GM23248 (cell line): ENCODE measurements around the gene ELAPOR2. TPM values are rescaled to one million over a fixed set of nuclear protein-coding genes. Genes with fewer than 3 reads are reported as not detected.

Experiments
- DNase-seq: peaks from one replicate; pipeline ENCODE4 v3.0.0-alpha.2; 2015
- H2AFZ ChIP-seq: fragments of 200-600 bp; sonication (generic); 2 replicates; pipeline ENCODE4 v1.6.1; 2016; ENCODE audit warnings: antibody characterized with exemption
- H3F3A ChIP-seq: fragments of 200-600 bp; sonication (generic); 2 replicates; pipeline ENCODE4 v1.6.1; 2016; ENCODE audit warnings: mild to moderate bottlenecking, antibody characterized with exemption, mixed run types; ENCODE audit not compliant: insufficient read depth
- H3K27ac ChIP-seq: fragments of 200-600 bp; sonication (generic); 2 replicates; pipeline ENCODE4 v1.5.1; 2016; ENCODE audit warnings: mild to moderate bottlenecking
- H3K27me3 ChIP-seq: fragments of 200-600 bp; sonication (generic); replicated peaks from 2 replicates; pipeline ENCODE4 v1.6.1; 2016; ENCODE audit warnings: mild to moderate bottlenecking; ENCODE audit not compliant: insufficient read depth
- H3K36me3 ChIP-seq: fragments of 200-600 bp; sonication (generic); 2 replicates; pipeline ENCODE4 v1.6.1; 2016; ENCODE audit warnings: low read depth, mild to moderate bottlenecking
- H3K4me1 ChIP-seq: fragments of 200-600 bp; sonication (generic); 2 replicates; pipeline ENCODE4 v1.6.1; 2016; ENCODE audit warnings: mild to moderate bottlenecking; ENCODE audit not compliant: insufficient read depth
- H3K4me2 ChIP-seq: fragments of 200-600 bp; sonication (generic); one replicate; pipeline ENCODE4 v1.6.1; 2016; ENCODE audit warnings: mild to moderate bottlenecking; ENCODE audit not compliant: unreplicated experiment
- H3K4me3 ChIP-seq: fragments of 200-600 bp; sonication (generic); 2 replicates; pipeline ENCODE4 v1.5.1; 2016; ENCODE audit warnings: mild to moderate bottlenecking
- H3K79me2 ChIP-seq: fragments of 200-600 bp; sonication (generic); 2 replicates; pipeline ENCODE4 v1.6.1; 2016; ENCODE audit warnings: mild to moderate bottlenecking; ENCODE audit not compliant: insufficient read depth
- H3K9ac ChIP-seq: fragments of 200-600 bp; sonication (generic); 2 replicates; pipeline ENCODE4 v1.6.1; 2016; ENCODE audit warnings: mild to moderate bottlenecking
- H3K9me2 ChIP-seq: fragments of 200-600 bp; sonication (generic); 2 replicates; pipeline ENCODE4 v1.6.1; 2016; ENCODE audit warnings: mixed run types, mild to moderate bottlenecking, moderate library complexity; ENCODE audit not compliant: insufficient read depth
- H3K9me3 ChIP-seq: fragments of 200-600 bp; sonication (generic); one replicate; pipeline ENCODE4 v1.6.1; 2017; ENCODE audit warnings: low read depth
- H4K20me1 ChIP-seq: fragments of 200-600 bp; sonication (generic); 2 replicates; pipeline ENCODE4 v1.6.0; 2016; ENCODE audit not compliant: insufficient read depth
- EZH2 ChIP-seq: fragments of 200-600 bp; sonication (generic); IDR thresholded peaks from 2 replicates; pipeline ENCODE4 v1.6.1; 2018; ENCODE audit warnings: antibody characterized with exemption, mild to moderate bottlenecking; ENCODE audit not compliant: insufficient read depth, poor library complexity, severe bottlenecking
- EZH2phosphoT487 ChIP-seq: fragments of 200-600 bp; sonication (generic); IDR thresholded peaks from 2 replicates; pipeline ENCODE4 v1.6.1; 2018; ENCODE audit warnings: antibody characterized with exemption, moderate library complexity, mild to moderate bottlenecking, low read depth; ENCODE audit not compliant: insufficient read depth
- WGBS, 2 experiments: methylation state at CpG; one replicate each; pipeline ENCODE4 v1.1.6; 2015 to 2017; ENCODE audit warnings: low lambda C conversion rate in 2 of 2, low coverage in 1 of 2; ENCODE audit errors: missing lambda C conversion rate in 2 of 2; 5-methylcytosine and 5-hydroxymethylcytosine counted together
- in situ Hi-C: fragments of 300-500 bp; cut with MboI; formaldehyde crosslinking; loops from 2 replicates; pipeline ENCODE4 v1.15.0; 2020
- polyA plus RNA-seq: library from polyadenylated mRNA; unstranded; fragments of >200 nt; fragmentation: Nextera tagmentation; extraction: Ambion mirVana; gene quantifications from 2 replicates; pipeline ENCODE4 v1.2.1, GENCODE V29; 2016
- total RNA-seq: library from RNA; depleted of rRNA; stranded (reverse); fragments of >200 nt; shearing (Covaris generic); gene quantifications from 2 replicates; pipeline ENCODE4 v1.2.3, GENCODE V29; 2014

Gene ELAPOR2
- total and polyA plus RNA-seq, 2 experiments from 2014 or later: 1.6 to 1.8 TPM

DNA sequence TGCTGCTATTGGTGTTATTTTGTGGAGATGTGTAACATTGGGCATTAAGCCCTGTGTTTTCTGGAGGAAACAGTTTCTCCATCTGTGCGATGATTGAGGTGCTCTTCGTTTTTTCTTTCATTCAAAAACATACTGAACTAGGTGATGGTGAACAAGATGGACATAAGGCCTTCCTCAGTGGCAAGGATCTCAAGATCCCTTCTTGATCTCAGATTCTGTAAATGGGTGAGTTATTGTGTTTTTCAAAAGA, 759 bp upstream of the ELAPOR2 start:
- H3F3A ChIP-seq: no peaks in the 10 kb centered on the region
- H3K4me1 ChIP-seq: no peaks in the 10 kb centered on the region
- no peak for DNase-seq
- peaks cover 10% of the 10 kb centered on the region for H3K27me3 ChIP-seq
- 54 to 59% methylated on average over 2 of the region's 2 CpGs for WGBS, 2 experiments
- H3K36me3 ChIP-seq: no peaks in the 10 kb centered on the region
- H3K9me3 ChIP-seq: no peaks in the 10 kb centered on the region
- H3K4me2 ChIP-seq: no peak overlapping the region
- TF ChIP-seq EZH2phosphoT487: no peak
- H3K9me2 ChIP-seq: no peaks in the 10 kb centered on the region
- no peaks in the 10 kb centered on the region for H3K79me2 ChIP-seq
- peak overlapping the region; percentile 74; the same call in 1 of the 2 replicates for H2AFZ ChIP-seq
- H3K4me3 ChIP-seq: peak overlapping the region; percentile 76; the same call in 1 of the 2 replicates
- H3K9ac ChIP-seq: no peak overlapping the region
- H4K20me1 ChIP-seq: no peaks in the 10 kb centered on the region
- H3K27ac ChIP-seq: no peak overlapping the region
- in situ Hi-C loops: no loop called here

DNA sequence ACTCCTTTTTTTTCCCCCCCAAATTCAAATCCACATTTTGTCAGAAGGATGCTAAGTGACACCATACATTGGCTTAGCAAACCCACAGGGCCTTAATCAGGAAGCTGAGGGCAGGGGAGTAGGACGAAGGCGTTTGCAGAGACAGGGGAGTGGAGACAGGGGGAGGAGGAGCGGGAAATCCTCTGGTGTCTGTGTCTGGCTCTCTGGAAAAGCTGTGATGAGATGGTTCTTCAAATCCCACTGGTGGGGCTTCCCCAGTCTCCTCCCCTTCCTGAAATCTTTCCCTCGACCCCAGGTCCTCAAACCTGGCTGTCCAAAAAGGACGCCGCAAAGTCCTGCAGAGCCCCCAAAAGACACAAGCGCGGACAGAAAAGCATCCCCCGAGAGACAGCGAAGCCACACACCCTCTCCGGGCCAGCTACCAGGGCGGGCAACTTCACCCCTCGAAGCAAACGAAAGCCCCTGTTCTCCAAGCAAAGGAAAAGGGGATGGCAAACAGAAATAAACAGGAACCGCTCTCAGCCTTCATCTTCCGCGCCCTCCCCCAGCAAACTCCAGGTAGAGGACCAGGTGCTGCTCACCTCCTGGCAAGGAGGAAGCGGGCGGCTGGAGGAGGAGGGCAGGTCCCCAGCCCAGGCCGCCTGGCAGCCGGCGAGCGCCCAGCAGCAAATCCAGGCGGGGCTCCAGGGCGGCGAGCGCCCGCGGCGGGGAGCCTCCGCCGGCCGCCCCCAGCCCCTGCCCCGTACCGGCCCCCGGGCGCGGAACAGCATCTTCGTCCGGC, 520 bp downstream of the ELAPOR2 start:
- no peak overlapping the region for H3K27ac ChIP-seq
- H3K9me3 ChIP-seq: no peaks in the 10 kb centered on the region
- peak overlapping the region; percentile 80 for H3K4me2 ChIP-seq
- peak; percentile 7 for DNase-seq
- 3 to 6% methylated on average over 16 to 35 of the region's 40 CpGs for WGBS, 2 experiments
- TF ChIP-seq EZH2 (no peak), EZH2phosphoT487 (no peak)
- no peaks in the 10 kb centered on the region for H3K9me2 ChIP-seq
- peaks cover 10% of the 10 kb centered on the region for H3K27me3 ChIP-seq
- H2AFZ ChIP-seq: peak overlapping the region; percentile 82
- no peaks in the 10 kb centered on the region for H3F3A ChIP-seq
- H3K4me3 ChIP-seq: peak overlapping the region; percentile 76
- no peaks in the 10 kb centered on the region for H3K4me1 ChIP-seq
- H3K9ac ChIP-seq: 0 out of 2 replicates have a peak overlapping the region, but pooled peaks have one; percentile 24
- H3K36me3 ChIP-seq: no peaks in the 10 kb centered on the region
- no peaks in the 10 kb centered on the region for H4K20me1 ChIP-seq
- in situ Hi-C loops: no loop called here
- no peaks in the 10 kb centered on the region for H3K79me2 ChIP-seq

DNA sequence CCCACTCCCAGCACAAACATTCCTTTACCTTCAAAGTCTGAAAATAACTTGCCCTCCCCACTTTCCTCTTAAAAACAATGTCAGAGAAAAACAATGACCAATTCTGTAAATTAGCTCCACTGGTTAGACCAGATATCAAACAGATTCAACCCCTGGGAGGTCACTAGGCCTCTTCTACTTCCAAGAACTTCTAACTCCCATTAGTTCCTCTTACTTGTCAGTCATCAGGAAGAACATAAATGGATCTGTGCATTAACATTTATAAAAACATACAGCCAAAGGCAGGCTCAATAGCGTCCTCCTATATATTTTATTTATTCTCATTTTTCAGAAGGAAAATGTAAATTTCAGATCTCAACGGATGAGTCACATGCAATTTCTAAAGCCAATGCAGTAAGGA, 2.2 kb downstream of the ELAPOR2 start:
- H3K79me2 ChIP-seq: no peaks in the 10 kb centered on the region
- H3K9me3 ChIP-seq: no peaks in the 10 kb centered on the region
- TF ChIP-seq EZH2: no peak
- TF ChIP-seq EZH2phosphoT487: no peak
- H3K27ac ChIP-seq: no peak overlapping the region
- no peaks in the 10 kb centered on the region for H3K36me3 ChIP-seq
- H3K27me3 ChIP-seq: peaks cover 10% of the 10 kb centered on the region
- DNase-seq: no peak
- no peaks in the 10 kb centered on the region for H3K9me2 ChIP-seq
- H3K4me3 ChIP-seq: no peak overlapping the region
- no peak overlapping the region for H3K4me2 ChIP-seq
- WGBS, 2 experiments: 91 to 95% methylated on average over 2 of the region's 2 CpGs
- H3K9ac ChIP-seq: no peak overlapping the region
- no peaks in the 10 kb centered on the region for H3K4me1 ChIP-seq
- H4K20me1 ChIP-seq: no peaks in the 10 kb centered on the region
- H3F3A ChIP-seq: no peaks in the 10 kb centered on the region
- in situ Hi-C loops: no loop called here
- H2AFZ ChIP-seq: no peak overlapping the region

DNA sequence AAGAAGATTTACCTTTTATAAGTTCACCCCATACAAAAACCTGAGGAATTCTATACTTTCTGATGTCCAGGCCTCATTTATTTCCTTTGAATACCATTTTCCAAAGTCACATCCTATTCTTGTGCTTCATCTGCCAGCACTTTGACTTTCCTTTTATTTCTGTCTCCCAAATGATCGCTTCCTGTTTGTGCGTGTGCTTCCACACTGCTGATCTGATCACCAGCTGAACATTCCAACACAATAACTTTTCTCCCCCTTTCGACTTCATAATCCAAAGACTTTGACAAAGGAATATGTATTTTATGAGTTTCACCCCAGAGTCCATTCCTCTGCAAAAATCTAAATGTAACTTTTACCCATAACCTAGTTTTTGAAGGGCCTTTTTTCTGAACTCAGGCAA, 3.1 kb downstream of the ELAPOR2 start:
- Histone ChIP-seq H3K79me2 (no peaks in the 10 kb centered on the region), H3K4me3 (no peak overlapping the region), H3K9me2 (no peaks in the 10 kb centered on the region), H3K27me3 (peaks cover 10% of the 10 kb centered on the region), H3K36me3 (no peaks in the 10 kb centered on the region), H3F3A (no peaks in the 10 kb centered on the region), H3K27ac (no peak overlapping the region), H4K20me1 (no peaks in the 10 kb centered on the region), H3K9ac (no peak overlapping the region), H3K9me3 (no peaks in the 10 kb centered on the region), H3K4me2 (no peak overlapping the region), H2AFZ (peak overlapping the region; percentile 48; the same call in 1 of the 2 replicates), H3K4me1 (no peaks in the 10 kb centered on the region)
- DNase-seq: peak; percentile 2
- WGBS, 2 experiments: 33 to 36% methylated on average over 3 of the region's 3 CpGs
- in situ Hi-C loops: no loop called here
- TF ChIP-seq EZH2phosphoT487 (no peak), EZH2 (no peak)
